Smooth muscle cell (in vitro differentiated cells): ENCODE measurements around the gene LMBR1. TPM values are rescaled to one million over a fixed set of nuclear protein-coding genes. Genes with fewer than 3 reads are reported as not detected.

ENCODE experiments used
- DNase-seq: peaks from one replicate; lab custom pipeline; 2025; ENCODE audit not compliant: unreplicated experiment; lab: John Stamatoyannopoulos, UW
- H2AFZ ChIP-seq: fragments of 200-600 bp; sonication (generic); 2 replicates; pipeline ENCODE4 v1.6.0; 2016; ENCODE audit warnings: antibody characterized with exemption, low read depth, mild to moderate bottlenecking
- H3F3A ChIP-seq: fragments of 200-600 bp; sonication (generic); 2 replicates; pipeline ENCODE4 v1.6.0; 2017; ENCODE audit warnings: antibody characterized with exemption, low read depth
- H3K27ac ChIP-seq: fragments of 200-600 bp; sonication (generic); 2 replicates; pipeline ENCODE4 v1.5.1; 2016; ENCODE audit warnings: low read depth, mild to moderate bottlenecking
- H3K27me3 ChIP-seq: fragments of 200-600 bp; sonication (generic); 2 replicates; pipeline ENCODE4 v1.6.1; 2016; ENCODE audit warnings: low read depth, mild to moderate bottlenecking
- H3K36me3 ChIP-seq: fragments of 200-600 bp; sonication (generic); 2 replicates; pipeline ENCODE4 v1.5.1; 2016; ENCODE audit warnings: low read depth
- H3K4me1 ChIP-seq: fragments of 200-600 bp; sonication (generic); 2 replicates; pipeline ENCODE4 v1.5.1; 2016; ENCODE audit warnings: low read depth
- H3K4me2 ChIP-seq: fragments of 200-600 bp; sonication (generic); 2 replicates; pipeline ENCODE4 v1.6.0; 2016; ENCODE audit warnings: mild to moderate bottlenecking
- H3K4me3 ChIP-seq: fragments of 200-600 bp; sonication (generic); 2 replicates; pipeline ENCODE4 v1.5.1; 2016; ENCODE audit warnings: mild to moderate bottlenecking
- H3K79me2 ChIP-seq: fragments of 200-600 bp; sonication (generic); 2 replicates; pipeline ENCODE4 v1.6.0; 2016; ENCODE audit warnings: low read depth, mild to moderate bottlenecking
- H3K9ac ChIP-seq: fragments of 200-600 bp; sonication (generic); 2 replicates; pipeline ENCODE4 v1.6.0; 2016; ENCODE audit warnings: low read depth
- H3K9me3 ChIP-seq: fragments of 200-600 bp; sonication (generic); replicated peaks from 2 replicates; pipeline ENCODE4 v1.5.1; 2016; ENCODE audit warnings: low read depth
- H4K20me1 ChIP-seq: fragments of 200-600 bp; sonication (generic); 2 replicates; pipeline ENCODE4 v1.6.0; 2016; ENCODE audit warnings: low read depth
- CTCF ChIP-seq: fragments of 200-600 bp; sonication (generic); IDR thresholded peaks from 2 replicates; pipeline ENCODE4 v1.5.1; 2017; ENCODE audit warnings: borderline replicate concordance, mild to moderate bottlenecking, antibody characterized with exemption; ENCODE audit not compliant: insufficient read depth, poor library complexity, severe bottlenecking
- WGBS: methylation state at CpG from one replicate; pipeline ENCODE4 v1.1.7; 2016; ENCODE audit warnings: low lambda C conversion rate; 5-methylcytosine and 5-hydroxymethylcytosine counted together
- polyA plus RNA-seq: library from polyadenylated mRNA; unstranded; fragments of >200 nt; fragmentation: Nextera tagmentation; extraction: Ambion mirVana; gene quantifications from 2 replicates; pipeline ENCODE4 v1.2.1, GENCODE V29; 2016
- total RNA-seq: library from RNA; depleted of rRNA; stranded (reverse); fragments of >200 nt; gene quantifications from 2 replicates; pipeline ENCODE4 v1.2.3, GENCODE V29; 2014

The LMBR1 gene
- total and polyA plus RNA-seq, 2 experiments from 2014 or later: 9.7 to 30.3 TPM

GRCh38 chr7:156662277-156662676, 230.7 kb downstream of the LMBR1 start:
- no peak overlapping the region for H3K9ac ChIP-seq
- no peaks in the 10 kb centered on the region for H3K79me2 ChIP-seq
- H3K4me3 ChIP-seq: no peak overlapping the region
- H3K9me3 ChIP-seq: no peaks in the 10 kb centered on the region
- H3K4me1 ChIP-seq: peaks cover 18% of the 10 kb centered on the region
- no peak for DNase-seq
- no peak overlapping the region for H2AFZ ChIP-seq
- H3K27me3 ChIP-seq: no peaks in the 10 kb centered on the region
- no peak for TF ChIP-seq CTCF
- H3K27ac ChIP-seq: no peak overlapping the region
- H4K20me1 ChIP-seq: no peaks in the 10 kb centered on the region
- no peaks in the 10 kb centered on the region for H3F3A ChIP-seq
- WGBS: 96% methylated on average over 4 of the region's 4 CpGs
- no peaks in the 10 kb centered on the region for H3K36me3 ChIP-seq
- H3K4me2 ChIP-seq: no peak overlapping the region

GRCh38 chr7:156661637-156662036, 231.3 kb downstream of the LMBR1 start:
- Histone ChIP-seq H3K27ac (no peak overlapping the region), H3F3A (no peaks in the 10 kb centered on the region), H2AFZ (no peak overlapping the region), H3K27me3 (no peaks in the 10 kb centered on the region), H3K4me1 (peaks cover 21% of the 10 kb centered on the region), H3K79me2 (no peaks in the 10 kb centered on the region), H3K36me3 (no peaks in the 10 kb centered on the region), H4K20me1 (no peaks in the 10 kb centered on the region), H3K9me3 (no peaks in the 10 kb centered on the region), H3K4me3 (no peak overlapping the region), H3K9ac (no peak overlapping the region), H3K4me2 (no peak overlapping the region)
- 95% methylated on average over 5 of the region's 5 CpGs for WGBS
- no peak for TF ChIP-seq CTCF
- no peak for DNase-seq

GRCh38 chr7:156659961-156660360, 233.0 kb downstream of the LMBR1 start:
- Histone ChIP-seq H2AFZ (no peak overlapping the region), H3K79me2 (no peaks in the 10 kb centered on the region), H3K27ac (no peak overlapping the region), H3F3A (no peaks in the 10 kb centered on the region), H3K9ac (no peak overlapping the region), H3K4me1 (peaks cover 13% of the 10 kb centered on the region), H3K27me3 (no peaks in the 10 kb centered on the region), H3K4me3 (no peak overlapping the region), H4K20me1 (no peaks in the 10 kb centered on the region), H3K36me3 (no peaks in the 10 kb centered on the region), H3K4me2 (no peak overlapping the region), H3K9me3 (no peaks in the 10 kb centered on the region)
- TF ChIP-seq CTCF: no peak
- no peak for DNase-seq
- WGBS: 84% methylated on average over 11 of the region's 11 CpGs

GRCh38 chr7:156659203-156659602, 233.8 kb downstream of the LMBR1 start:
- no peaks in the 10 kb centered on the region for H3K36me3 ChIP-seq
- H3K27ac ChIP-seq: no peak overlapping the region
- no peaks in the 10 kb centered on the region for H4K20me1 ChIP-seq
- H3K27me3 ChIP-seq: no peaks in the 10 kb centered on the region
- no peaks in the 10 kb centered on the region for H3K79me2 ChIP-seq
- DNase-seq: no peak
- no peak overlapping the region for H2AFZ ChIP-seq
- H3K9ac ChIP-seq: no peak overlapping the region
- no peak overlapping the region for H3K4me3 ChIP-seq
- no peak overlapping the region for H3K4me2 ChIP-seq
- H3F3A ChIP-seq: no peaks in the 10 kb centered on the region
- peaks cover 17% of the 10 kb centered on the region for H3K4me1 ChIP-seq
- WGBS: 92% methylated on average over 6 of the region's 6 CpGs
- H3K9me3 ChIP-seq: no peaks in the 10 kb centered on the region
- no peak for TF ChIP-seq CTCF
